K562 (cell line): ENCODE measurements around the gene PARD6B. TPM values are rescaled to one million over a fixed set of nuclear protein-coding genes. Genes with fewer than 3 reads are reported as not detected.

Experiments used
- CHD4 ChIP-seq: fragments of 200-600 bp; sonication (generic); IDR thresholded peaks from 3 replicates; pipeline ENCODE4 v1.6.1; 2012; ENCODE audit warnings: low read depth, mild to moderate bottlenecking, mixed read lengths, low read length, inconsistent platforms; ENCODE audit not compliant: insufficient read depth, insufficient replicate concordance, poor library complexity, severe bottlenecking
- DACH1 ChIP-seq: fragments of 450-650 bp; IDR thresholded peaks from 2 replicates; pipeline ENCODE4 v1.6.1; 2018; ENCODE audit not compliant: partially characterized antibody
- DPF2 ChIP-seq: fragments of 450-650 bp; IDR thresholded peaks from 2 replicates; pipeline ENCODE4 v1.6.1; 2016
- FOXK2 ChIP-seq, 2 experiments: fragments of 450-650 bp; IDR thresholded peaks in 1 of 2; conservative IDR thresholded peaks in 1 of 2; 2 replicates each; pipeline ENCODE4 v1.6.1; 2016; ENCODE audit warnings: low read depth in 2 of 2, mild to moderate bottlenecking in 1 of 2
- KAT8 ChIP-seq: fragments of 450-650 bp; IDR thresholded peaks from 2 replicates; pipeline ENCODE4 v1.6.1; 2016; ENCODE audit warnings: low read depth, mild to moderate bottlenecking
- MAX ChIP-seq: sonication (generic); formaldehyde crosslinking; IDR thresholded peaks from 2 replicates; pipeline ENCODE4 v1.9.0; 2022; ENCODE audit warnings: mild to moderate bottlenecking, missing genetic modification reagents
- NR1H2 ChIP-seq: sonication (generic); formaldehyde crosslinking; IDR thresholded peaks from 2 replicates; pipeline ENCODE4 v1.4.0; 2020; ENCODE audit warnings: mild to moderate bottlenecking, missing genetic modification reagents
- NUFIP1 ChIP-seq: fragments of 450-650 bp; IDR thresholded peaks from 2 replicates; pipeline ENCODE4 v1.6.1; 2018; ENCODE audit not compliant: partially characterized antibody
- RBM34 ChIP-seq: fragments of 200-400 bp; formaldehyde crosslinking; IDR thresholded peaks from 2 replicates; pipeline ENCODE4 v1.6.1; 2018; ENCODE audit warnings: low read length, borderline replicate concordance; ENCODE audit not compliant: insufficient read depth
- RERE ChIP-seq: sonication (generic); formaldehyde crosslinking; IDR thresholded peaks from 2 replicates; pipeline ENCODE4 v1.8.0; 2023; ENCODE audit warnings: missing genetic modification reagents, mild to moderate bottlenecking, borderline replicate concordance
- TAF1 ChIP-seq: IDR thresholded peaks from 2 replicates; pipeline ENCODE4 v1.6.1; 2011; ENCODE audit warnings: mild to moderate bottlenecking, low read length, moderate library complexity; ENCODE audit not compliant: insufficient read depth, control insufficient read depth, severe bottlenecking; ENCODE audit errors: extremely low read depth
- TOE1 ChIP-seq, 2 experiments: fragments of 450-650 bp in 1 of 2; sonication (generic) in 1 of 2; formaldehyde crosslinking in 1 of 2; IDR thresholded peaks; 2 replicates each; pipeline versions ENCODE4 v1.7.1 to v1.8.0; 2016 to 2022; ENCODE audit warnings: borderline replicate concordance in 2 of 2, mild to moderate bottlenecking in 2 of 2, antibody characterized with exemption in 1 of 2, inconsistent platforms in 1 of 2, low read depth in 1 of 2, missing genetic modification reagents in 1 of 2, moderate library complexity in 1 of 2
- ZFP36 ChIP-seq: fragments of 150-350 bp; IDR thresholded peaks from 2 replicates; pipeline ENCODE4 v1.6.1; 2018; ENCODE audit warnings: low read length, low read depth; ENCODE audit not compliant: partially characterized antibody
- ZNF717 ChIP-seq: fragments of 250-450 bp; sonication (Bioruptor Pico); IDR thresholded peaks from 2 replicates; pipeline ENCODE4 v1.5.0; 2021
- ZNF79 ChIP-seq: fragments of 250-450 bp; sonication (Bioruptor Pico); IDR thresholded peaks from 2 replicates; pipeline ENCODE4 v1.4.0; 2020; ENCODE audit warnings: low read depth, mild to moderate bottlenecking, moderate library complexity
- polyA plus RNA-seq, 8 experiments: library from polyadenylated mRNA; depleted of rRNA in 4 of 8; stranded (reverse) in 5 of 8; unstranded in 3 of 8; fragments of >200 nt; fragmentation: Nextera tagmentation in 2 of 8; fragmentation: Illumina TruSeq in 1 of 8; extraction: Ambion mirVana in 2 of 8; extraction: Trizol in 1 of 8; gene quantifications; 2 replicates each; pipeline versions ENCODE4 v1.2.1 to v1.2.3, GENCODE V29; 2011 to 2014; ENCODE audit warnings: inconsistent platforms in 1 of 8, missing spikeins in 1 of 8
- total RNA-seq, 7 experiments: library from RNA; depleted of rRNA in 6 of 7; stranded (reverse); fragments of >200 nt in 6 of 7; fragmentation: Illumina TruSeq in 2 of 7; extraction: Trizol in 2 of 7; gene quantifications; 2 replicates each; pipeline versions ENCODE4 v1.2.1 to v1.2.3, GENCODE V29; 2011 to 2021; ENCODE audit warnings: low replicate concordance in 1 of 7
- TF ChIP-seq, protein P1 (sequence below): fragments of 250-450 bp; sonication (Bioruptor Pico); IDR thresholded peaks from 2 replicates; pipeline ENCODE4 v1.5.0; 2022; ENCODE audit warnings: mild to moderate bottlenecking

The PARD6B gene
- total and polyA plus RNA-seq, 9 of the 15 experiments (the other 6 are each of a cell fraction or from before 2014, with no cell fraction given), result 1.7 to 12.3 (median 5.5) TPM

GRCh38 chr20:50691573-50692551, 39.5 kb upstream of the PARD6B start (continued):
- TF ChIP-seq RERE (CRISPR knock-in tag) (no peak), NUFIP1 (no peak), DPF2 (peak; percentile 68), CHD4 (no peak), FOXK2 (conservative IDR thresholded peaks at IDR 0.05 in 1 of 2, IDR thresholded peaks at IDR 0.05 in 1 of 2; ENCODE audit: low read depth in 2 of 2) (peak; percentile 70 to 74), ZNF717 (CRISPR knock-in tag) (no peak), NR1H2 (CRISPR knock-in tag) (no peak), MAX (CRISPR knock-in tag) (no peak; the same call in 1 of the 2 replicates), DACH1 (no peak), TAF1 (no peak), ZFP36 (no peak), ZNF79 (CRISPR knock-in tag) (no peak), KAT8 (no peak), TOE1 (IDR thresholded peaks at IDR 0.05; ENCODE audit: borderline replicate concordance) (peak; percentile 2; the same call in 1 of the 2 replicates), TOE1 (CRISPR knock-in tag; IDR thresholded peaks at IDR 0.05; ENCODE audit: borderline replicate concordance, low read depth) (no peak), RBM34 (no peak)
- TF ChIP-seq, protein P1, sequence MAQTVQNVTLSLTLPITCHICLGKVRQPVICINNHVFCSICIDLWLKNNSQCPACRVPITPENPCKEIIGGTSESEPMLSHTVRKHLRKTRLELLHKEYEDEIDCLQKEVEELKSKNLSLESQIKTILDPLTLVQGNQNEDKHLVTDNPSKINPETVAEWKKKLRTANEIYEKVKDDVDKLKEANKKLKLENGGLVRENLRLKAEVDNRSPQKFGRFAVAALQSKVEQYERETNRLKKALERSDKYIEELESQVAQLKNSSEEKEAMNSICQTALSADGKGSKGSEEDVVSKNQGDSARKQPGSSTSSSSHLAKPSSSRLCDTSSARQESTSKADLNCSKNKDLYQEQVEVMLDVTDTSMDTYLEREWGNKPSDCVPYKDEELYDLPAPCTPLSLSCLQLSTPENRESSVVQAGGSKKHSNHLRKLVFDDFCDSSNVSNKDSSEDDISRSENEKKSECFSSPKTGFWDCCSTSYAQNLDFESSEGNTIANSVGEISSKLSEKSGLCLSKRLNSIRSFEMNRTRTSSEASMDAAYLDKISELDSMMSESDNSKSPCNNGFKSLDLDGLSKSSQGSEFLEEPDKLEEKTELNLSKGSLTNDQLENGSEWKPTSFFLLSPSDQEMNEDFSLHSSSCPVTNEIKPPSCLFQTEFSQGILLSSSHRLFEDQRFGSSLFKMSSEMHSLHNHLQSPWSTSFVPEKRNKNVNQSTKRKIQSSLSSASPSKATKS, result no peak
